Hypothalamus (tissue), 51 donors: ENCODE measurements around the gene ABCA7.

Source experiments
- DNase-seq, 51 donors: peaks; one replicate each; lab custom pipeline; 2025; lab: John Stamatoyannopoulos, UW

ABCA7 gene

GRCh38 chr19:1098177-1099051 lies 58.5 kb downstream of the ABCA7 start:
- DNase-seq, result no peak

GRCh38 chr19:1101337-1101698 lies 61.4 kb downstream of the ABCA7 start:
- DNase-seq, result peak in 1 of 51 donors; percentile 31

DNA sequence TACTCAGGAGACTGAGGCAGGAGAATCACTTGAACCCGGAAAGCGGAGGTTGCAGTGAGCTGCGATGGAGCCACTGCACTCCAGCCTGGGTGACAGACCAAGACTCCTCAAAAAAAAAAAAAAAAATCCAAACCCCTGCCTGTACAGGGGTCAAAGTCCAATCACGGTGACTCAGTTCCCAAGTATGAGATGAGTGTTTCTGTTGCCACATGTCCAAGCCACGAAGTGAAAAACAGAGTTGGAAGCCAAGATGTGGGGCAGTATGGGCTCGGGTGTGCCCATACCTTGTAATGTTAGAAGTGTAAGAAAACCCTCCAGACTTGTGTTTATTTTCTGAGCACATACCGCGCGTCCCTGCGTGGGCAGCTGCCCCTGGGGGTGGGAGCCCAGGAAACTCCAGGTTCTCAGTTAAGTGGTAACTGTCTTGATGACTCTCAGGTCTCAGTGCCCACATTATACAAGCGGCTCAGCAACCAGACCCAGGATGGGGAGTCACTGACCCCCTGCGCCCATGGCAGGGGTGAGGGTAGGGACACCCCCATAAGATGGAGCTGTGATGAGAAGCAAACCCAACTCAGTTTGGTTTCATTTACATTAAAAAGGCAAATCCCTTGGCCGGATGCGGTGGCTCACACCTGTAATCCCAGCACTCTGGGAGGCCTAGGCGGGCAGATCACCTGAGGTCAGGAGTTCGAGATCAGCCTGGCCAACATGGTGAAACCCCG lies 62.7 kb downstream of the ABCA7 start:
- DNase-seq, result peak in 1 of 51 donors; percentile 3

DNA sequence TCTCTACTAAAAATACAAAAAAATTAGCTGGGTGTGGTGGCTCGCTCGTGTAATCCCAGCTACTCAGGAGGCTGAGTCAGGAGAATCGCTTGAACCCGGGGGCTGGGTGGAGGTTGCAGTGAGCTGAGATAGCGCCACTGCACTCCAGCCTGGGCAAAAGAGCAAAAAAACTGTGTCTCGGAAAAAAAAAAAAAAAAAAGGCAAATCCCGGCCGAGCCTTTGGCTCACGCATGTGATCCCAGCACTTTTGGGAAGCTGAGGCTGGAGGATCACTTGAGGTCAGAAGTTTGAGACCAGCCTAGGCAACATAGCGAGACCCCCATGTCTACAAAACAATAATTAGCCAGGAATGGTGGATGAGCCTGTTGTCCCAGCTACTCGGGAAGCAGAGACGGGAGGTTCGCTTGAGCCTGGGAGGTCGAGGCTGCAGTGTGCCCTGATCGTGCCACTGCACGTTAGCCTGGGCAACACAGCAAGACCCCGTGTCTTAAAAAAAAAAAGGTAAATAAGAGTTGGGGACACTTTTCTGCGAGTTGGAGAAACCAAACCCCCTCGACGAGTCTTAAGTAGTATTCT lies 63.3 kb downstream of the ABCA7 start:
- no peak for DNase-seq

- peak; percentile 89 to 99 (median 97) for DNase-seq
Measured at GRCh38 chr19:1103708-1104310, 63.9 kb downstream of the ABCA7 start, which contains the start of gene GPX4. Gene GPX4 (plus strand): TSS chr19:1103994. CDS start chr19:1104044, 50 bp downstream.

DNA sequence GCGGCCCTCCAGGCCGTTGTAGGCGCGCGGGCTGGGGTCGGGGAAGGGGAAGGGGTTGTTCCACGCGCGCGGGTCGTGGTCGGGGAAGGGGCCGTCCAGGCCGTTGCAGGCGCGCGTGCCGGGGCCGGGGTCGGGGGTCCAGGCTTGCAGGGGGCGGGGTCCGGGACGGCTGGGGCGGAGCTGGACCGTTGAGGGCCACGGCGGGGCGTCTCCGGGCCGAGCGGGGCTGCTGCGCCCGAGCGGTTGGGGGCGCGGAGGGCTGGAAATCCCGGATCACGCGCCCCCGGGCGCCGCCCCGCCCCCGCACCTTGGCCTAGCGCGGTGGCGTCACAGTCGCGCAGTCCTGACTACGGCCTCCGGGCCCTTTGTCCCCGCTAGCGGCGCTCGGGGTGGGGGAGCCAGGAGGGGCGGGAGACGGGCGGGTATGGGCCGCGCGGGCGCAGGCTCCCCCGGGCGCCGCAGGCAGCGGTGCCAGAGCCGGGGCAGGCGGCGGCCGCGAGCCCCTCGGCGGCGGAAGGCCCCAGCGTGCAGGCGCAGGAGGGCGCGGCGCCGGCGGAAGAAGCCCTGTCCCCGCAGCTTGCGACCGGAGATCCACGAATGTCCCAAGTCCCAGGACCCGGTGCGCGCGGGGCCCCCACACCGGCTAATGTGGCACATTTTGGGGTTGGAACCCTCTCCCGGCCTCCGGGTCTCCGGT lies 64.6 kb downstream of the ABCA7 start:
- peak in 49 of 51 donors; percentile 28 to 85 (median 68) for DNase-seq

GRCh38 chr19:1105008-1105872 lies 65.3 kb downstream of the ABCA7 start:
- peak in 5 of 51 donors; percentile 12 to 57 (median 34) for DNase-seq

GRCh38 chr19:1105873-1106840 lies 66.2 kb downstream of the ABCA7 start:
- no peak for DNase-seq

GRCh38 chr19:1106841-1107660 lies 67.1 kb downstream of the ABCA7 start:
- no peak for DNase-seq

GRCh38 chr19:1107661-1108261 lies 67.9 kb downstream of the ABCA7 start:
- DNase-seq, result no peak

- no peak for DNase-seq
Measured at GRCh38 chr19:1108291-1109031, 68.6 kb downstream of the ABCA7 start.

GRCh38 chr19:1109032-1109551 lies 69.2 kb downstream of the ABCA7 start:
- no peak for DNase-seq

- DNase-seq, result no peak
Measured at GRCh38 chr19:1109697-1110671, 70.1 kb downstream of the ABCA7 start.

DNA sequence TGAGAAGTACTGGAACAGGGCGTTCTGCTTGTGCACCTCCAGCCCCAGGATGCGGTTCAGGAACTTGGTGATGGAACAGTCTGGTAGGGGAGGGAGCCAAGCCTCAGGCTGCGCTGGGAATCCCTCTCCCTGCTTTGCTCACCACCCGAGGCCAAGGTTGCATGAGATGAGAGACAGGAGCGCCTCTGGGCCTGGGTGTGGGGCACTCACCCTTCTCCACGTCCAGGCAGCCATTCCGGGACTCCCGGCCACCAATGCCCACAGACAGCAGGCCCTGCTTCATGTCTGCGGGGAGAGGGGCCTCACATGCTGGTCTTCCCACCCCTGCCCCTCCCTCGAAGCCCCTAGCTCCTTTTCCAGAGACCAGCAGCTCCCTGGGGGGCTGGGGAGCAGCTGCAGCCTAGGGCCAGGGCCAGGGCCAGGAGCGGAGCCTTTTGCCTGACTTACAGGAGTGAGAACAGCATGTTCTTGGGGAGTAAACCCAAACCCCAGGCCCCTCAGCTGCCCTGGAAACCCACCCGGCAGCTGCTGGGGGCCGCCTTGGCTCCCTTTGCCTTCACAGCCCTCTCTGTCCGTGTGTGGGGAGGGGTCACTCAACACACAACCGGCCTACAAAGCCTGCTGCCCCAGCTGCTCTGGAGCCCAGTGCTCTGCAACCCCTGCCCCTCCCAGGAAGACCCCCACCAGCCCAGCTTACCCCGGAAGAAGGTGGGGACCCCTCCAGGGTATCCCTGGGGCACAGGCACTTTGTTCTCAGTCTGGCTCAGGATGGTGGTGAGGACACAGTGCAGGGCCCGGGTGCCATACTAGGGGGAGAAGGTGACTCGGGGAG lies 71.1 kb downstream of the ABCA7 start:
- DNase-seq, result no peak
